M059J (cell line): ENCODE measurements around the gene RSU1. TPM values are rescaled to one million over a fixed set of nuclear protein-coding genes. Genes with fewer than 3 reads are reported as not detected.

Source experiments
- DNase-seq: peaks from one replicate; pipeline ENCODE4 v3.0.0-alpha.2; 2012; ENCODE audit warnings: low read depth
- total RNA-seq: library from RNA; depleted of rRNA; stranded (reverse); fragments of >200 nt; shearing (Covaris generic); gene quantifications from 2 replicates; pipeline ENCODE4 v1.2.3, GENCODE V29; 2014

Gene RSU1
- total RNA-seq, 1 experiment from 2014 or later, result 77.5 TPM

GRCh38 chr10:16822027-16822426 is 4.8 kb upstream of the RSU1 start:
- DNase-seq, result no peak

GRCh38 chr10:16820421-16820820 is 3.2 kb upstream of the RSU1 start:
- no peak for DNase-seq

DNA sequence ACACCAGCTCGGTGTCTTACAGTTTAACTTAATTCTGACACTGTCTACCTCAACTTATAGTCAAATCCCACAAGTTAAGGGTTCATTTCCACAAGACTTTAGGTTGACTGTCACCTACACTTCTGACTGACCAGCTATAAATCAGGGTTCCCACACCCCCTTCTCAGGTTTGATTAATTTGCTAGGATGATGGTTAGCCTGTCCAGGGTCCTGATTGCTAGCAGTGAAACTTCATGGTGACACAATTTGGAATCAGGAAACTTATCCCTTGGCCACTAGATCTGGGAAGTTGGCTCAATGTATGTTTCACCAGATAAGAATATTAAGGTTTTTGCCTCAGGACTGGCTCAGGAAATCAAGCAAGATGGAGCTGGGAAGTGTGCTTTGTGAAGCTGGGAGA is 2.8 kb upstream of the RSU1 start:
- DNase-seq, result no peak

DNA sequence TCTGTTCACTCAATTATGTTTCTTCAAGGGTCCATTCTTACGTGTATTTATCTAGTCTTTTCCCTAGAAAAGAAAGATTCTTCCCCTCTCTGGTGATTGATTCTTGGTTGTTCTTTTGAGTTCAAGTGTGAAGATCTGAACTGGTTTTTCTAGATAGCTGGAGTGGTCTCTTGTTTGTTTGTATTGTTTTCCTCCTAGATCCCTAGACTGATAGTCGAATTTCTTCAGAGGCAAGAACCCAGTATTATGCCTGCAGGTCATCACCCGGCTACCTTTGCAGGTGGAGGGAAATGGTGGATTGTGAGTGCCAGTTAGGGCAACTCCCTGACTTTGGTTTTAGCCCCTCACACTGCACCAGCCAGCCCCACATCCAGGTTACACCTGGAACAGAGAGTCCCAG is 2.2 kb upstream of the RSU1 start:
- DNase-seq, result no peak

- DNase-seq, result no peak
Observed at GRCh38 chr10:16819026-16819425, 1.8 kb upstream of the RSU1 start.

- peak; percentile 25 for DNase-seq
Observed at GRCh38 chr10:16816830-16817124, 447 bp downstream of the RSU1 start.

DNA sequence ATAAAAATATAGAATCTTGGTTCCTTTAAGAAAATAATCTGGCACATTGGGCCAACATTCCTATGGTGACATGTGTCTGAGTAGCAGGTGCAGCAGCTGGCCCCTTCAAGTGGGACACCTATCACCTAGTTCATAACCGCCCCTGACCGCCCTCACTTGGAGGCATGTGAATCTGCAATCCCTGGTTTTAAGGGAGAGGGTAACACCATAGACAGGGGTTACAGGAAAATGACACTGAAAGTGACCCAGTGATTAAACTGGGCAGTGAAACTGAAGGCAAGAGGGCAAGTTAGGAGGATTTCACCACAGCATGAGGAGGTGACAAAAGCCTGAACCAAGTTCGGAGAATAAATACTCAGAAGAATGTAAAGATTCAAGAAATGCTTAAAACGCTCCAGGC is 1.1 kb downstream of the RSU1 start:
- DNase-seq, result no peak

- no peak for DNase-seq
Observed at GRCh38 chr10:16814012-16814411, 3.2 kb downstream of the RSU1 start.

DNA sequence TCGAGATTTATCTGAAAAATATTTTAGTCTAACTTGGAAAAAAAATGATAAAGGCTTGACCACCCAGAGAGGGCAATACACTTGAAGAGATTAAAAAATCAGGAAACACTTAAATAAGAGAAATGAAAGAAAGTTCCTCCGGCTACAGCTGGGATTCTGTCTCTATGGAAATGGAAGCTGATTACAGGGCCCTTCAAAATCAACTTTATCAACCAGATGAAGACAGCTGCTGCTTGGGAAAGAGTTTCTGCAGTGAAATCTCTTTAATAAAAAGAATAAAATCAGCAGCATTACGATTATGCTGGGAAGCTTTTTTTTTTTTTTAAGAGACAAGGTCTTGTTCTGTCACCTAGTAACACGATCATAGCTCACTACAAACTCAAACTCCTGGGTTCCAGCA is 4.5 kb downstream of the RSU1 start:
- DNase-seq, result no peak

GRCh38 chr10:16811765-16812164 is 5.5 kb downstream of the RSU1 start:
- no peak for DNase-seq

- DNase-seq, result no peak
Observed at GRCh38 chr10:16811292-16811691, 5.9 kb downstream of the RSU1 start.

GRCh38 chr10:16809074-16809718 is 8.0 kb downstream of the RSU1 start:
- peak; percentile 5 for DNase-seq

DNA sequence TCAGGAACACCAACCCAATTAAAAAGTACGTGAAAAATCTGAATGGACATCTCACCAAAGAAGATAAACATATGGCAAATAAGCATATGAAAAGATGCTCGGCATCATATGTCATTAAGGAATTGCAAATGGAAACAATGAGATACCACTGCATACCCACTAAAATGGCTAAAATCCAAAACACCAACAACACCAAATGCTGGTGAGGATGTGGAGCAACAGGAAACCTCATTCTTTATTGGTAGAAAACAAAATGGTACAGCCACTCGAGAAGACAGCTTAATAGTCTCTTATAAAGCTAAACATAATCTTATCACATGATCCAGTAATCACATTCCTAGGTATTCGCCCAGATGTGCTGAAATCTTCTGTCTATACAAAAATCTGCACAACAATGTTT is 13.1 kb downstream of the RSU1 start:
- DNase-seq, result no peak

GRCh38 chr10:16803464-16803863 is 13.8 kb downstream of the RSU1 start:
- DNase-seq, result no peak

DNA sequence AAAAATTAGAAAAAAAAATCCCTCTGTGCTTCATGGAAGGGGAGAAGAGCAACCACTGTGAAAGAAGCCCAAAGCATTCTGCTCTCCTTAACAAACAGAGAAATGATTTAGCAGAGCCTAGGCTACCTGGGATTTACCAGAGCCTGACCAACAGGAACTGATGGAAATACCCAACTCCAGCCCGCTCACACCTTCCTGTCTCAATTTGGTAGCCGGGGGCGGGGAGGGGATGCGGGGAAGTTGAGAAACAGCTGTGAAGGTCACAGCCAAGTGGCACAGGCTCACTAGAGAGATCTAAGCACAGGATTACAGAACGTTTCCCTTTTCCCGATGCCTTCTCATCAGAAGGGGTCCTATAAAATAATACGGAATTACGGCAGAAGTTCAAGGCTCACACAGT is 17.6 kb downstream of the RSU1 start:
- no peak for DNase-seq

DNA sequence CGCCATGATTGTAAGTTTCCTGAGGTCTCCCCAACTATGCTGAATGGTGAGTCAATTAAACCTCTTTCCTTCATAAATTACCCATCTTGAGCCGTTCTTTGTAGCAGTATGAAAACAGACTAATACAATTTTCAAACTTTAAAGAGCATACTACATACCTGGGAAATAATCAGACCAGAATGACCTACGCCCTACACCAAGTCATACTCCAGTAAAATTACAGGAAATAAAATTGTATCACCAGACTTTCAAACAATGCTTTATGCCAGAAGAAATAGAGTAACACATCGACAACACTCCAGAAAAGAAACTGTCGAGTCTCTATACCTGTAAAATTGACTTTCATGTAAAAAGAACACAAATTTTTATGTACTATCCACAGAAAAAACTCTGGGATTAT is 18.7 kb downstream of the RSU1 start:
- no peak for DNase-seq

- no peak for DNase-seq
Observed at GRCh38 chr10:16795410-16796073, 21.7 kb downstream of the RSU1 start.

GRCh38 chr10:16794005-16794404 is 23.2 kb downstream of the RSU1 start:
- no peak for DNase-seq

- peak; percentile 53 for DNase-seq
Observed at GRCh38 chr10:16792675-16793074, 24.5 kb downstream of the RSU1 start.

- DNase-seq, result no peak
Observed at GRCh38 chr10:16789765-16790164, 27.5 kb downstream of the RSU1 start.

DNA sequence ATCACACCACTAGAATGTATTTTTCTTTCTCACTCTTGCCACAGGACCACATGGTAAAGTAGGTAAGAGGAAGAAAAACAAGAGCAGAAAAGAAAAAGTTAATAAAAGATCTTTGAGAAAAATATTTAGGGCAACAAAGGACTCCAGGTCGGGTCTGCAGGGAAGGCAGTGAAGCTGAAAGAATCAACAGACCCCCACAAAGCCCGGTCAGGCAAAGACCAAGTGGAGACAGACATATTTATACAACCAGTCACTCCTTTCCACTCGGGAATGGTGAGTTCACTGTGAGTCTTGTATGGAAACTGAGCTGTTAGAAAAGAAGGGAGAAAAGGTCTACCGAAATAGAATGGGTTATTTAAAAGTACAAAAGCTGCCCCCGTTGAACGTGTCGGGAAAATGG is 28.0 kb downstream of the RSU1 start:
- DNase-seq, result no peak

DNA sequence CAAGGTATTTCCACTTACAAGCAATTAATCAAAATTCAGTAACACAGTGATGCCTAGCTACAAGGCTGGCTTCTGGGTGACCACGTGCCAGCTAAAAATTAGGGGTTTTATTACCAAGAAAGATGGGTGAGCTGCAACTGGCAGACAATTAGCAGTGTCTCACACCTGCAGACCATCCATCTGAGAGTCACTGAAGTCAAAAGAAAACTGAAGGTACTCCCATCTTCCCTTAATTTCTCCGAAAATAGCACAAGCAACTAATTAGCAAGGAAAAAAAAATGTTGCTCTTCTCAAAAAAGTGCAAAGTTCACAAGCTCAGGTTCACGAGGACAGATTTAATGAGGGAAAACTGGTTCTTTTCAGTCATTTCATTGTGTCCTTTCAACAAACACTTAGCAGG is 28.4 kb downstream of the RSU1 start:
- no peak for DNase-seq

DNA sequence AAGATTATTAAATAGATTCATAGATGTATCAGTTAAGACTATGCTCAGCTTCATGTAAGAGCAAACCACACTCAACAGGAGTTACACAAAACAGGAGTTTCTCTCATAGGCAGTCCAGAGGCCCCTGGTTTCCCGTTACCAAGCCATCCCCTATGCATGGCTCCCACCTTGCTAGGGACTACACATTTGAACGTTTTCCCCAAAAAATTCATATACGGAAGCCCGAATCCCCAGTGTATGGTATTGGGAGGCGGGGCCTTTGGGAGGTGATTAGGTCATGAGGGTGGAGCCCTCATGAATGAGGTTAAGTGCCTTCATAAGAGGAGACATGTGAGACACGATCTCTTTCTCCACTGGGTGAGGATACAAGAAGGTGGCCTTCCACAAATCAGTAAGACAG is 29.1 kb downstream of the RSU1 start:
- DNase-seq, result no peak

DNA sequence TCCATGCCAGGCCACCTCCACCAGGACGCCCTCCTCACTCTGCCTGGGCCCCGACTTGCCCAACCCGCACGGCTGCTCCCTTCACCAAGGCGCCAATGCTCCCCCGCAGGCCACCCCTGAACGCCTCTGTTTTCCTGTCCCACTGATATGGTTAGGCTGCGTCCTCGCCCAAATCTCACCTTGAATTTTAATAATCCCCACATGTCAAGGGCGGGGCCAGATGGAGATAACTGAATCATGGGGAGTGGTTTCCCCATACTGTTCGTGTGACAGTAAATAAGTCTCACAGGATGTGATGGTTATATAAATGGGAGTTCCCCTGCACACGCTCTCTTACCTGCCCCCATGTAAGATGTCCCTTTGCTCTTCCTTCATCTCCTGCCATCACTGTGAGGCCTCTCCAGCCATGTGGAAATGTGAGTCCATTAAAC is 29.8 kb downstream of the RSU1 start:
- DNase-seq, result no peak
